ENCODE data around the gene FUBP3.

FUBP3 gene

GRCh38 chr9:130662099-130662969, 83.0 kb downstream of the FUBP3 start:
- no peak for TF ChIP-seq ZNF274 (IDR thresholded peaks at IDR 0.05; ENCODE audit: low read depth, low read length)
- no peak overlapping the region for H3K4me3 ChIP-seq (ENCODE audit: low read length)

GRCh38 chr9:130662970-130663257, 83.5 kb downstream of the FUBP3 start:
- no peak overlapping the region for H3K4me3 ChIP-seq (ENCODE audit: low read length)
- no peak for TF ChIP-seq ZNF274 (IDR thresholded peaks at IDR 0.05; ENCODE audit: low read depth, low read length)

DNA sequence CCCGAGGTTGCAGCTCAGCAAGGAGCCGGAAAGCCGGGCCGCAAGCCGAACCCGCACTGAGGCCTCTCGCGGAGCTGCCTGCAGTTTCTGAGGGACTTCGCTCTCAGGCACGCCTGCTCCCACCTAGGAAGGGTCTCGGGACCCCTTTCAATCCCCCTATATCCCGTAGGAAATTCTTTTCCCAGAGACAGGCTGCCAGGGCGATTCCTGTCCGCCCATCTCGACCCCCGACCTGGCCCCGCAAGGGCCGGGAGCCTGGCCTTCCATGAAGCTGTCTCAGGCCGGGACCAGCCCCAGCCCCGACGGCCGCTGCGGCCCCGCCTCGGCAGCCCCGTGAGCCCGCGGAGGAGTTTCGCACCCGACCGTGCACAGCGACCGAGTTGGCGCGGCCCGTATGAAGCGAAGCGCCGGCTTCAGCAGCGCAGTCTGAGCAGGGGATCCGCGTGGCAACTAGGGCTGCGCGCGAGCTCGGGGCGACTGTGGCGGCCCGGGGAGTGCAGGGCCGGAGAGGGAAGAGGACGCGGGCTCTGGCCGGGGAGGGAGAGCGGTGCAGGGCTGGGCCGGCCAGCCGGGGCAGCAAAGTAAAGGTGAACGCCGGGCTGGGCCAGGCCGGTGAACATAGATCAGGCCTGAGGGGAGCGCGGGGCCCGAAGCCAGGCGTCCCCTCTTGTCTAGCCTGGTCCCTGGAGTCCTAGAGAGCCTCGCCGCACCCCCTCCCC, 84.0 kb downstream of the FUBP3 start:
- TF ChIP-seq ZNF274 (IDR thresholded peaks at IDR 0.05; ENCODE audit: low read depth, low read length), result no peak
- no peak overlapping the region for H3K4me3 ChIP-seq (ENCODE audit: low read length)

GRCh38 chr9:130663977-130664250, 84.5 kb downstream of the FUBP3 start:
- no peak overlapping the region for H3K4me3 ChIP-seq (ENCODE audit: low read length)
- no peak for TF ChIP-seq ZNF274 (IDR thresholded peaks at IDR 0.05; ENCODE audit: low read depth, low read length)

DNA sequence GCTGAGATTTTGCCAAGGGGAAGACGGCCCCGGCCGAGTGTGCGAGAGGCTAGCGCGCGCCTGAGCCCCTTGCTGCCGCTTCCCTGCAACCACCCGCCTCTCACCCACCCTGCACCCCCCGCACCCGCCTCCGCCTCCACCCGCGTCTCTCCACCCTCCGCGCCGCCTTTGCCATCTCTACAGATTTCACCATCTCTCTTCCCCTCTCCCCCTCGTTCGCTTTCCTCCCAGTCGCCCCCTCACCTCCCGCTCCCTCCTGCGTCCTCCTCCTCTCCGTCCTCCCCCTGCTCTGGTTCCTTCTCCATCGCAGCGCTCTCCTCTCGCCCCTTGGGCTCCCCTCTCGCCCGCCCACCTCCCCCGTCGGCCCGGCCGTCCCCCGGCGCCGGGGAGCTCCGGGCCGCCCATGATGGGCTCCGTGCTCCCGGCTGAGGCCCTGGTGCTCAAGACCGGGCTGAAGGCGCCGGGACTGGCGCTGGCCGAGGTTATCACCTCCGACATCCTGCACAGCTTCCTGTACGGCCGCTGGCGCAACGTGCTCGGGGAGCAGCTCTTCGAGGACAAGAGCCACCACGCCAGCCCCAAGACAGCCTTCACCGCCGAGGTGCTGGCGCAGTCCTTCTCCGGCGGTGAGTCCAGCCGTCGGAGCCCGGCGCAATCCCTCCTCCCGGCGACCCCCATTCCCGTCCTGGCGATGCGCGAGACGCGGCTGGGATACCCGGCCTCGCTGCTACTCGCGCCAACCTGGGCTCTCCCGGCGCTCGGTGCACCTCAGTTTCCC, 85.1 kb downstream of the FUBP3 start, which contains the start of gene PRDM12:
PRDM12 (plus strand) TSS at position 344 of the 778 bp plus-strand sequence; CDS start at position 404, 60 bp downstream.
- TF ChIP-seq ZNF274 (IDR thresholded peaks at IDR 0.05; ENCODE audit: low read depth, low read length), result no peak
- H3K4me3 ChIP-seq (ENCODE audit: low read length), result no peak within 1 kb of the TSS

DNA sequence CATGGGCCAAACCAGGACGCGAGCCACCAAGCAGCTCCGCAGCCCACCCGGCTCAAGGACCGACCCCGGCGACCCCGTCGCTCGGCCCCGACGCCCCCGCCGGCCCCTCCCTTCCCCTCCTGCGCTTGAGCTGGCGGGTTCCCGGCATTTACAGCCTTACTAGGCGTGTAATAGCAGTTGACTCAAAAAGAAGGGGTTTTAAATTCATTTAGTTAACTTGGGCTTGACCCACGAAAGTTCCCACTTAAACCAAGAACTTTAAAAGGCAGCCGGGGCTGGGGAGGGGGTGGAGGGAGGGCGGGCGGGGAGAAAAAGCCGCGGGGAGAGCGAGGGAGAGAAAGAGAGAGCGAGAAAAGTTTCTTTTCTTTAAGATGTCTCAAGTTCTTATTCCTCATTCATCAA, 85.7 kb downstream of the FUBP3 start:
- H3K4me3 ChIP-seq (ENCODE audit: low read length), result no peak overlapping the region
- TF ChIP-seq ZNF274 (IDR thresholded peaks at IDR 0.05; ENCODE audit: low read depth, low read length), result no peak

- H3K4me3 ChIP-seq (ENCODE audit: low read length), result no peak overlapping the region
- no peak for TF ChIP-seq ZNF274 (IDR thresholded peaks at IDR 0.05; ENCODE audit: low read depth, low read length)
Observed at GRCh38 chr9:130665431-130666392, 86.3 kb downstream of the FUBP3 start.

DNA sequence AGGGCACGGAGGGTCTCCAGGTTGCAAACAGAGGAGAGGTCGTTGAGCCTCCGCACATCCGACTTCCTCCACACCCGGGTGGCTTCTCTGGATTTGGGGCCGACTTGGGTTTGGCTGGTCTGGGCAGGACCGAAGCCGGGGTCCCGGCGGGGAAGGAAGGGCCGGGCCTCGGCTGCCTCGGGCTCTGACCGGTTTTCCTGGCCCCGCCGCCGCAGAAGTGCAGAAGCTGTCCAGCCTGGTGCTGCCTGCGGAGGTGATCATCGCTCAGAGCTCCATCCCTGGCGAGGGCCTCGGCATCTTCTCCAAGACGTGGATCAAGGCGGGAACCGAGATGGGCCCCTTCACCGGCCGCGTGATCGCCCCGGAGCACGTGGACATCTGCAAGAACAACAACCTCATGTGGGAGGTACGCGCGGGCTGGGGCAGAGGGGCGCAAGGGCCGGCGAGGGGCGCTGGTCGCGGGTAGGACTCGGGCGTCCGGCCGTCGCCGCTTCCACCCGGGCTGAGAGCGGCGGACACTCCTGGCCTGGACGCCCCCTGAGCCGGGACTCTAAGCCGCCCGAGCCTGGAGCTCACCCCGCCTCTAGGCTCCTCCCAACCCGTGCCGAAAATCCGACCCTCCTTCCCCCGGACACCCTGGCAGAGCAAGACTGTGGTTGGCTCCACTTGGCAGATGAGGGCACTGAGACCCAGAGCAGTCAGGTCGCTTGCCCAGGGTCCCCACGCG, 87.2 kb downstream of the FUBP3 start:
- no peak overlapping the region for H3K4me3 ChIP-seq (ENCODE audit: low read length)
- no peak for TF ChIP-seq ZNF274 (IDR thresholded peaks at IDR 0.05; ENCODE audit: low read depth, low read length)

- H3K4me3 ChIP-seq (ENCODE audit: low read length), result no peak overlapping the region
- TF ChIP-seq ZNF274 (IDR thresholded peaks at IDR 0.05; ENCODE audit: low read depth, low read length), result no peak
Observed at GRCh38 chr9:130667120-130667435, 87.7 kb downstream of the FUBP3 start.

DNA sequence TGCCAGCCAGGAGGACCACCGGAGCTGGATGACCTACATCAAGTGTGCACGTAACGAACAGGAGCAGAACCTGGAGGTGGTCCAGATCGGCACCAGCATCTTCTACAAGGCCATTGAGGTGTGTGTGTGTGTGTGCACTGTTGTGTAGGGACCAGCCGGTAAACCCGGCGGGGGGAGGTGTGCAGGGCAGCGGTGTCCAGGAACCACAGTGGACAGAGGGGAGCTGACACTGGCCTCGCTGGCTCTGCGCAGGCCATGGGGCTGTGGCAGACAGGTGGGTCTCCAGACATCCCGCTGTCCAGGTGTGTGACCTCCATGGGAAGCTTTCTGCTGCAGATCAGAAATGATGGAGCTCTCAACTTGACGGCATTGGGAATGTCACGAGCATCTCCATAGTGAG, 88.8 kb downstream of the FUBP3 start:
- H3K4me3 ChIP-seq (ENCODE audit: low read length), result no peak overlapping the region
- TF ChIP-seq ZNF274 (IDR thresholded peaks at IDR 0.05; ENCODE audit: low read depth, low read length), result no peak

DNA sequence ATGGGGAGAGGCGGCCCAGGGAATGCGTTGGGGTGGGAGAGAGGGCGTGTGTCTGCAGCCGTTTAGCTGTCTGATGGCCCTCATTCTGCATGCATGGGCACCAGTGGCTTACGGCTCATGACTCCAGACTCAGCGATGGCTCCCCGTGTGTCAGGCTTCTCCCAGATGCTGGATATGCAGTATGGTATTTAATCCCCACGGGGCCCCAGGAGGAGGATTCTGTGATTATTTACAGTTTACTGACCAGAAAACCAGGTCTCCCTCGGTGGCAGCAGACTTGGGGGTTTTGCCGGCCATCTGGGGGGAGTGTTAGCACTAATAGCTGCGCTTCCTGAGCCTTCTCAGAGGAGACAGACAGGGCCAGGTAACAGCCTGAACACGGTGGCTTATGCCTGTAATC, 89.3 kb downstream of the FUBP3 start:
- H3K4me3 ChIP-seq (ENCODE audit: low read length), result no peak overlapping the region
- TF ChIP-seq ZNF274 (IDR thresholded peaks at IDR 0.05; ENCODE audit: low read depth, low read length), result no peak

- TF ChIP-seq ZNF274 (IDR thresholded peaks at IDR 0.05; ENCODE audit: low read depth, low read length), result no peak
- H3K4me3 ChIP-seq (ENCODE audit: low read length), result no peak overlapping the region
Observed at GRCh38 chr9:130669965-130670364, 90.6 kb downstream of the FUBP3 start.

DNA sequence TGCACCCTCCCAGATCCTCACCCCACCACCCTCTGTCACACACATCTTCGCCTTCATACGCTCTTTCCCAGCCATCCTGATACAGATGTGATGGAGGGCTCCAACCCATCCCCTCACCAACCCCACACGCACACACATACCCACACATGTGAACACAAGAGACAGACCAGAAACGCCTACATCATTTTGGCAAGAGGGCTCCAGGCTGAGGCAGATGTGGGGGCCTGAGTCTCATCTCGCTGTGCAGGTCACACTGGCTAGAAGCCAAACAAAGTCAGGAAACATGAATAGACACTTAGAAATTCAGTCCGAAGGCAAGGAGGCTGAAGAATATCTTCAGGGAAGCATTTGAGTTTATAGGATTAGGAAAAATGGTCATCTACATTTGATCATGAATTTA, 91.3 kb downstream of the FUBP3 start:
- H3K4me3 ChIP-seq (ENCODE audit: low read length), result no peak overlapping the region
- no peak for TF ChIP-seq ZNF274 (IDR thresholded peaks at IDR 0.05; ENCODE audit: low read depth, low read length)

Data from GM08714 (cell line).